Upper lobe of left lung (tissue), 4 donors: Measurements from ENCODE around the gene TDRD7.

Experiments used
- CTCF ChIP-seq, 6 experiments: fragments of 450-650 bp in 4 of 6; fragments of 200-600 bp in 2 of 6; sonication (generic) in 2 of 6; IDR thresholded peaks; one replicate each; pipeline ENCODE4 v1.5.1; 2016 to 2019; ENCODE audit warnings: antibody characterized with exemption in 6 of 6
- POLR2A ChIP-seq, 4 donors: fragments of 450-650 bp; IDR thresholded peaks; one replicate each; pipeline ENCODE4 v1.5.1; 2016 to 2017; ENCODE audit warnings: antibody characterized with exemption in 4 of 4, mild to moderate bottlenecking in 2 of 4
- POLR2AphosphoS5 ChIP-seq, 2 donors: sonication (generic); formaldehyde crosslinking; IDR thresholded peaks; one replicate each; pipeline ENCODE4 v1.5.1; 2017; ENCODE audit warnings: antibody characterized with exemption in 2 of 2

GRCh38 chr9:97447001-97447400 lies 35.1 kb downstream of the TDRD7 start:
- TF ChIP-seq POLR2AphosphoS5 (IDR thresholded peaks at IDR 0.05), result no peak
- TF ChIP-seq CTCF (IDR thresholded peaks at IDR 0.05), result no peak
- TF ChIP-seq POLR2A (IDR thresholded peaks at IDR 0.05), result no peak
